Fibroblast of the aortic adventitia (primary cell): ENCODE measurements around the gene MAPKAPK5. TPM values are rescaled to one million over a fixed set of nuclear protein-coding genes. Genes with fewer than 3 reads are reported as not detected.

Experiments
- DNase-seq: peaks from one replicate; pipeline ENCODE4 v3.0.0-alpha.2; 2010; ENCODE audit warnings: low read depth
- H3K4me3 ChIP-seq: 2 replicates; pipeline ENCODE4 v1.5.1; 2011; ENCODE audit warnings: low read depth, mild to moderate bottlenecking, control low read depth, low read length, moderate library complexity
- CTCF ChIP-seq: IDR thresholded peaks from 2 replicates; pipeline ENCODE4 v1.5.1; 2011; ENCODE audit warnings: mild to moderate bottlenecking, low read length, control low read depth, inconsistent platforms; ENCODE audit not compliant: insufficient read depth
- total RNA-seq: library from RNA; depleted of rRNA; stranded (reverse); fragments of >200 nt; gene quantifications from 2 replicates; pipeline ENCODE4 v1.2.3, GENCODE V29; 2012; ENCODE audit warnings: low replicate concordance

Gene MAPKAPK5
- total RNA-seq, 1 donor, result 34.6 TPM

GRCh38 chr12:111841236-111841749 lies 735 bp upstream of the MAPKAPK5 start:
- no peak for DNase-seq
- H3K4me3 ChIP-seq, result peak overlapping the region; percentile 98
- no peak for TF ChIP-seq CTCF

GRCh38 chr12:111842556-111843396 lies 748 bp downstream of the MAPKAPK5 start:
- peak overlapping the region; percentile 98 for H3K4me3 ChIP-seq
- DNase-seq, result peak; percentile 13
- no peak for TF ChIP-seq CTCF

GRCh38 chr12:111846016-111846415 lies 4.0 kb downstream of the MAPKAPK5 start:
- no peak overlapping the region for H3K4me3 ChIP-seq
- DNase-seq, result peak; percentile 4
- no peak for TF ChIP-seq CTCF

GRCh38 chr12:111850526-111850925 lies 8.5 kb downstream of the MAPKAPK5 start:
- no peak for TF ChIP-seq CTCF
- no peak overlapping the region for H3K4me3 ChIP-seq
- DNase-seq, result no peak

GRCh38 chr12:111858186-111858585 lies 16.2 kb downstream of the MAPKAPK5 start:
- no peak for TF ChIP-seq CTCF

GRCh38 chr12:111858778-111859177 lies 16.8 kb downstream of the MAPKAPK5 start:
- H3K4me3 ChIP-seq, result no peak overlapping the region
- DNase-seq, result no peak
- TF ChIP-seq CTCF, result no peak

More at GRCh38 chr12:111858186-111858585, 16.2 kb downstream of the MAPKAPK5 start:
- H3K4me3 ChIP-seq, result no peak overlapping the region
- no peak for DNase-seq
